ENCODE measurements around the gene CCDC197. TPM values are rescaled to one million over a fixed set of nuclear protein-coding genes. Genes with fewer than 3 reads are reported as not detected.

The CCDC197 gene
- total RNA-seq, 2 experiments from 2014 or later: not detected

DNA sequence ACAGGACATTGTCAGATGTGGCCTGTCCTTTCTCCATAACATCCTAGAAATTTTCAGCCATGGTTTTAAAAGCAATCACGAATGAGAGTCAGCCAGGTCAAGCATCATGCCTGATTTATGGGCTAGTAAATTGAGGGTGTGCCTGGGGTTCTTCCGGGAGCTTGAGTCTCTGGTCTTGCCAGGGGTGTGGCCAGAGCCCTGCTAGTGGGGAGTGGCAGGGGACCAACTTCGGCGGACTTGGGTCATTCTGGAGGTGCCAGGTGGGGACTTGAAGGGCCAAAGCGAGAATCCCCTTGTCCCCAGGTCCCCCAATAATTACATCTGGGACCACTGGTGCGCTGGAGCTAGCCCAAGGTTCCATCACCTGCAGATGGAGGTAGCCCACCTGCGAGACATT, 34.8 kb downstream of the CCDC197 start:
- no TSS peak for BruUV-seq (replicated peaks)
- Histone ChIP-seq H3K27ac (ENCODE audit: low read depth, low read length, poor library complexity, severe bottlenecking) (no peak overlapping the region), H3K9me3 (ENCODE audit: low read length) (no peaks in the 10 kb centered on the region), H3K4me3 (ENCODE audit: low read depth, low read length, poor library complexity, severe bottlenecking) (no peak overlapping the region), H3K4me2 (ENCODE audit: low read length) (no peak overlapping the region), H4K20me1 (ENCODE audit: insufficient read depth, low read length) (no peaks in the 10 kb centered on the region), H3K79me2 (ENCODE audit: insufficient read depth, low read depth, low read length) (no peaks in the 10 kb centered on the region), H3K4me1 (ENCODE audit: insufficient read depth, low read length, poor library complexity, severe bottlenecking) (no peaks in the 10 kb centered on the region), H2AFZ (ENCODE audit: low read length) (no peak overlapping the region), H3K36me3 (ENCODE audit: insufficient read depth, low read length) (no peaks in the 10 kb centered on the region), H3K9me2 (ENCODE audit: insufficient read depth, low read length) (no peaks in the 10 kb centered on the region)
- intact Hi-C loops (cut with micrococcal nuclease; ENCODE audit: unreplicated experiment): no loop called here
- no peak for DNase-seq (ENCODE audit: low spot score)
- CTCF ChIA-PET (ENCODE audit: unreplicated experiment): no interaction called here
- POLR2A ChIA-PET: no interaction called here
- TF ChIP-seq EZH2phosphoT487 (IDR thresholded peaks at IDR 0.05; ENCODE audit: borderline replicate concordance, low read depth, low read length): no peak
- TF ChIP-seq, protein P1, sequence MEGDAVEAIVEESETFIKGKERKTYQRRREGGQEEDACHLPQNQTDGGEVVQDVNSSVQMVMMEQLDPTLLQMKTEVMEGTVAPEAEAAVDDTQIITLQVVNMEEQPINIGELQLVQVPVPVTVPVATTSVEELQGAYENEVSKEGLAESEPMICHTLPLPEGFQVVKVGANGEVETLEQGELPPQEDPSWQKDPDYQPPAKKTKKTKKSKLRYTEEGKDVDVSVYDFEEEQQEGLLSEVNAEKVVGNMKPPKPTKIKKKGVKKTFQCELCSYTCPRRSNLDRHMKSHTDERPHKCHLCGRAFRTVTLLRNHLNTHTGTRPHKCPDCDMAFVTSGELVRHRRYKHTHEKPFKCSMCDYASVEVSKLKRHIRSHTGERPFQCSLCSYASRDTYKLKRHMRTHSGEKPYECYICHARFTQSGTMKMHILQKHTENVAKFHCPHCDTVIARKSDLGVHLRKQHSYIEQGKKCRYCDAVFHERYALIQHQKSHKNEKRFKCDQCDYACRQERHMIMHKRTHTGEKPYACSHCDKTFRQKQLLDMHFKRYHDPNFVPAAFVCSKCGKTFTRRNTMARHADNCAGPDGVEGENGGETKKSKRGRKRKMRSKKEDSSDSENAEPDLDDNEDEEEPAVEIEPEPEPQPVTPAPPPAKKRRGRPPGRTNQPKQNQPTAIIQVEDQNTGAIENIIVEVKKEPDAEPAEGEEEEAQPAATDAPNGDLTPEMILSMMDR (conservative IDR thresholded peaks at IDR 0.05; ENCODE audit: low read length): no peak

DNA sequence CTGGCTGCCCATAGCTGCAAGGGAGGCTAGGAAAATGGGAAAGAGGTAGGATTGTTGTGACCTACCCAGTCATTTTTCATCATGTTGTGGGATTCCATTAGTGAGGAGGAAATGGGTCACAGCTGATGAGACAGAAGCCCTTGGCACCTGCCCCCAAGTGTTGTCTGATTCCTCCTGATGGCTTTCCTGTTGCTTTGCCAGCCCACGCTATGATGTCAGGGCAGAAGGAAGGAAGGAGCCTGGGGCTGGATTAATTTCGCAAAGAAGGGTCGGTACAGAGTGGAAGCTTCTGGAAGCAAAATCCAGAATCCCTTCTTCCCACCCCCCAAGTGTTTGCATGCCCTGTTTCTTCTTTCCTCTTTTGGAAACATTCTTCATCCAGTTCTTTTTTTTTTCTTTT, 37.8 kb downstream of the CCDC197 start:
- H3K27ac ChIP-seq (ENCODE audit: low read depth, low read length, poor library complexity, severe bottlenecking): no peak overlapping the region
- ChIA-PET POLR2A (interaction anchor here (0.7 to 2.5 kb wide), 2 partner anchors 47 to 97 kb away, joined by 5 read pairs; no protein-coding TSS in a partner anchor), CTCF (ENCODE audit: unreplicated experiment) (interaction anchor here (1.2 kb wide), 1 partner anchor 9 kb away, joined by 3 read pairs; the partner anchor contains the start of gene OTUB2)
- H3K9me3 ChIP-seq (ENCODE audit: low read length): no peaks in the 10 kb centered on the region
- H3K36me3 ChIP-seq (ENCODE audit: insufficient read depth, low read length): no peaks in the 10 kb centered on the region
- H3K4me2 ChIP-seq (ENCODE audit: low read length): no peak overlapping the region
- no peak overlapping the region for H2AFZ ChIP-seq (ENCODE audit: low read length)
- DNase-seq (ENCODE audit: low spot score): no peak
- no peaks in the 10 kb centered on the region for H3K4me1 ChIP-seq (ENCODE audit: insufficient read depth, low read length, poor library complexity, severe bottlenecking)
- H3K4me3 ChIP-seq (ENCODE audit: low read depth, low read length, poor library complexity, severe bottlenecking): no peak overlapping the region
- intact Hi-C loops (cut with micrococcal nuclease; ENCODE audit: unreplicated experiment): no loop called here
- H3K9me2 ChIP-seq (ENCODE audit: insufficient read depth, low read length): no peaks in the 10 kb centered on the region
- H4K20me1 ChIP-seq (ENCODE audit: insufficient read depth, low read length): no peaks in the 10 kb centered on the region
- TF ChIP-seq, protein P1 (conservative IDR thresholded peaks at IDR 0.05; ENCODE audit: low read length): no peak
- TF ChIP-seq EZH2phosphoT487 (IDR thresholded peaks at IDR 0.05; ENCODE audit: borderline replicate concordance, low read depth, low read length): no peak
- BruUV-seq (replicated peaks): no TSS peak
- H3K79me2 ChIP-seq (ENCODE audit: insufficient read depth, low read depth, low read length): no peaks in the 10 kb centered on the region

GRCh38 chr14:94036313-94037167, 39.4 kb downstream of the CCDC197 start:
- DNase-seq (ENCODE audit: low spot score): peak; percentile 79
- ChIA-PET POLR2A (interaction anchor here (0.6 to 2.5 kb wide), 2 partner anchors 17 to 95 kb away, joined by 3 to 5 read pairs; no protein-coding TSS in a partner anchor), CTCF (ENCODE audit: unreplicated experiment) (interaction anchor here (0.6 to 1.3 kb wide), 8 partner anchors 17 to 101 kb away, joined by 3 to 11 read pairs (median 4); no protein-coding TSS in a partner anchor)
- intact Hi-C loops (cut with micrococcal nuclease; ENCODE audit: unreplicated experiment): loop anchor here (1.0 kb wide), 2 partner anchors 100 to 144 kb away; no protein-coding TSS in a partner anchor
- H3K9me2 ChIP-seq (ENCODE audit: insufficient read depth, low read length): no peaks in the 10 kb centered on the region
- H3K4me1 ChIP-seq (ENCODE audit: insufficient read depth, low read length, poor library complexity, severe bottlenecking): no peaks in the 10 kb centered on the region
- no TSS peak for BruUV-seq (replicated peaks)
- H3K36me3 ChIP-seq (ENCODE audit: insufficient read depth, low read length): no peaks in the 10 kb centered on the region
- H3K9me3 ChIP-seq (ENCODE audit: low read length): no peaks in the 10 kb centered on the region
- no peak overlapping the region for H3K27ac ChIP-seq (ENCODE audit: low read depth, low read length, poor library complexity, severe bottlenecking)
- no peaks in the 10 kb centered on the region for H3K79me2 ChIP-seq (ENCODE audit: insufficient read depth, low read depth, low read length)
- H3K4me3 ChIP-seq (ENCODE audit: low read depth, low read length, poor library complexity, severe bottlenecking): no peak overlapping the region
- H4K20me1 ChIP-seq (ENCODE audit: insufficient read depth, low read length): no peaks in the 10 kb centered on the region
- H2AFZ ChIP-seq (ENCODE audit: low read length): no peak overlapping the region
- H3K4me2 ChIP-seq (ENCODE audit: low read length): no peak overlapping the region
- TF ChIP-seq, protein P1 (conservative IDR thresholded peaks at IDR 0.05; ENCODE audit: low read length): peak; percentile 90
- TF ChIP-seq EZH2phosphoT487 (IDR thresholded peaks at IDR 0.05; ENCODE audit: borderline replicate concordance, low read depth, low read length): no peak

Data from OCI-LY7 (cell line).